ES-I3 (cell line): ENCODE measurements around the gene ZNF277.
"Not testable (repeated sequence)": the region's sequence is repeated elsewhere in the genome, so short reads cannot be mapped to it uniquely, and the experiment has no call there.

Experiments
- H3K36me3 ChIP-seq: 2 replicates; pipeline ENCODE4 v1.6.1; 2013; ENCODE audit warnings: mild to moderate bottlenecking, low read length, control low read depth, moderate library complexity; ENCODE audit not compliant: insufficient read depth
- H3K4me1 ChIP-seq: 2 replicates; pipeline ENCODE4 v1.6.1; 2013; ENCODE audit warnings: mild to moderate bottlenecking, control low read depth, low read length; ENCODE audit not compliant: insufficient read depth
- H3K9ac ChIP-seq: 2 replicates; pipeline ENCODE4 v1.6.1; 2013; ENCODE audit warnings: low read depth, mild to moderate bottlenecking, low read length, moderate library complexity
- H3K9me3 ChIP-seq: 2 replicates; pipeline ENCODE4 v1.6.1; 2013; ENCODE audit warnings: mild to moderate bottlenecking, low read length, moderate library complexity; ENCODE audit not compliant: control insufficient read depth, insufficient read depth

Gene ZNF277

DNA sequence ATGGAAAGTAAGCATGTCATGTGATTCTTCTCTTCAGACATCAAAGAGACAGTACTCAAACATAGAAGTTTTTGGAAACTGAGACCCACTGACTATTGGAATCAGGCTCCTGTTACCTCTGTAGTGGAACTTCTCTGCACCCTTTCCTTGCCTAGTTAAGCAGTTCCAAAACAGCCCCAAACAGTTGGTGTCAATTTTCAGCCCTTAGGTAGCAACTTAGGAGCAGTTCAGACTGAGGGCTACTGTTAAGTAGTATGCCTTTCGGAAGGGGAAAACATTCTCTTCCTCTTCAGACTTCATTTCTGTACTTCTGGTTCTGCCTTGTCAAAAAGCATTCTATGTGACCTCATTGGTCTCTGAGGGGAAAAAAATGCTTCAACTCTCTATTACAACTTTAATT lies 85.7 kb downstream of the ZNF277 start:
- Histone ChIP-seq H3K4me1 (no peaks in the 10 kb centered on the region), H3K9me3 (no peaks in the 10 kb centered on the region), H3K36me3 (no peaks in the 10 kb centered on the region), H3K9ac (no peak overlapping the region)

- Histone ChIP-seq H3K36me3 (no peaks in the 10 kb centered on the region), H3K9me3 (no peaks in the 10 kb centered on the region), H3K4me1 (no peaks in the 10 kb centered on the region), H3K9ac (no peak overlapping the region)
Measured at GRCh38 chr7:112293416-112293815, 86.9 kb downstream of the ZNF277 start.

DNA sequence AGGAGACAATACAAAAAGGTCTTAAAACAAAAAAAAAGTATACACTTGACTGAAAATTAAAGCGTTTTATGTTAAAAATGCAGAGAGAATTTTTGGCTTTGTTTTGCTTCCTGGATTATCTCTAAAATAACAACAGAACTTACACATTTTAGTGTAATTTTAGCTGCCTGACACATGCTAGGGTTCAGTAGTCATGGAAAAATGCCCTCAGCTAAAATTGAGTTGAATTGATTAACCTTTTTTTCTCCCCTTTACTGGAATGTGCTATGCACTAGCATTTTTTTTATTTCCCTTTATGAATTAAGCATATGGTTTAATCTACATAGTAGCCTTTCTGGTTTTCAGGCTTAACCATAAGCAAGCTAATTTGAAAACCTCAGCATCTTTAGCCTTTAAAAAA lies 89.9 kb downstream of the ZNF277 start:
- no peaks in the 10 kb centered on the region for H3K36me3 ChIP-seq
- H3K4me1 ChIP-seq: no peaks in the 10 kb centered on the region
- H3K9me3 ChIP-seq: no peaks in the 10 kb centered on the region
- H3K9ac ChIP-seq: no peak overlapping the region

GRCh38 chr7:112297681-112298080 lies 91.2 kb downstream of the ZNF277 start:
- Histone ChIP-seq H3K9ac (no peak overlapping the region), H3K9me3 (no peaks in the 10 kb centered on the region), H3K36me3 (no peaks in the 10 kb centered on the region), H3K4me1 (peaks cover 4% of the 10 kb centered on the region; the same call in 1 of the 2 replicates)

- Histone ChIP-seq H3K36me3 (no peaks in the 10 kb centered on the region), H3K9me3 (no peaks in the 10 kb centered on the region), H3K4me1 (peaks cover 4% of the 10 kb centered on the region; the same call in 1 of the 2 replicates), H3K9ac (no peak overlapping the region)
Measured at GRCh38 chr7:112298543-112299100, 92.1 kb downstream of the ZNF277 start.

DNA sequence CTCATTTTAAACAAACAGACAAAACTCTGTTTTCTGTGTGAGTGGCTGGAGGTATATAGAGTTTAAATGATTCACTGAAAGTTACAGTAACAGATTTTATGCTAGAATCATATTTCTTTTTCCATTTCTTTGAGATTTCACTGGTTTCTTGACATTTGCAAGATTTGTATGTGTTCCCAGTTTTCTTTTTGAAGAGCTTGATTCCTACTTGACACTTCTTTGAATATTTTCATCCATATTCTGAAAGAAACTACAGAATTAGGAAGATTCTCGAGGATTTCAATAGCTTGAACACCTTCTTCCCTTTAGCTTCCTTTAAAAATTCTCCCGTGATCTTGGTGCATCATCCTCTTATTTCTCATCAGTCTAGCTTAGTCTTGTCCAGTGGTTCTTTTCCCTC lies 93.6 kb downstream of the ZNF277 start:
- Histone ChIP-seq H3K9ac (no peak overlapping the region), H3K36me3 (no peaks in the 10 kb centered on the region), H3K4me1 (peaks cover 4% of the 10 kb centered on the region; the same call in 1 of the 2 replicates), H3K9me3 (no peaks in the 10 kb centered on the region)

GRCh38 chr7:112300831-112301407 lies 94.4 kb downstream of the ZNF277 start:
- H3K9ac ChIP-seq: no peak overlapping the region
- H3K9me3 ChIP-seq: no peaks in the 10 kb centered on the region
- no peaks in the 10 kb centered on the region for H3K36me3 ChIP-seq
- peaks cover 4% of the 10 kb centered on the region; the same call in 1 of the 2 replicates for H3K4me1 ChIP-seq

DNA sequence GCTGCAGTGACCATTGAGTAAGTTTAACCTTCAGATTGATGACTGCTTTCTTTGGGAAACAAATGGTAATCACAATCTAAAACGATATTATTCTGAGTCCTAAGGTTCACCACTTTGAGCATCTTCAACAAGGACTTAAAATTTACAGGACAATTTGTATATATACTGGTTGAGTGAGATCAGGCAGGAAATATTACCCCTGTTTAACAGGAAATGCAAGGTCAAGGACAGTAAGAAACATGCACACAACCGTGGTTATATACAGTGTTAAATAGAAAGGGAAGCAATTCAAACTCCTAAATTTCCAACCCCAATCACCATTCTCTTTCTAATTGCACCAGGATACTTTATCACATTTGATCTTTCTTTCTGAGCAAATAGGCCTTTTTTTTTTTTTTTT lies 96.1 kb downstream of the ZNF277 start:
- Histone ChIP-seq H3K9ac (no peak overlapping the region), H3K4me1 (peaks cover 4% of the 10 kb centered on the region; the same call in 1 of the 2 replicates), H3K36me3 (no peaks in the 10 kb centered on the region), H3K9me3 (no peaks in the 10 kb centered on the region)

- no peaks in the 10 kb centered on the region for H3K9me3 ChIP-seq
- peaks cover 4% of the 10 kb centered on the region for H3K36me3 ChIP-seq
- H3K9ac ChIP-seq: no peak overlapping the region
- peaks cover 4% of the 10 kb centered on the region; the same call in 1 of the 2 replicates for H3K4me1 ChIP-seq
Measured at GRCh38 chr7:112306903-112307302, 100.4 kb downstream of the ZNF277 start.

DNA sequence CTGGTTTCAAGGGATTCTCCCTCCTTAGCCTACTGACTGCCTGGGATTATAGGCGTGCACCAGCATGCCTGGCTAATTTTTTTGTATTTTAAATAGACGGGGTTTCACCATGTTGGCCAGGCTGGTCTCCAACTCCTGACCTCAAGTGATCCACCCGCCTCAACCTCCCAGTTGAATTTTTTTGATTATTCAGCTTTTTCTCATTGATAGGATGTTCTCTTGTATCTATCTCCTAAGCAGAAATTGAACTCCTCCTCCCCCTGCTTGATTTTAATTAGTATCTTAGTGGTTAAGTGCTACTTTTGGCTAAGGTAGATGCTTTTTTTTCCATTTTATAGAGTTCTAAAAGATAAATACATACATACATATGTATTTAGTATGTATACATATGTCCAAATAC lies 101.0 kb downstream of the ZNF277 start:
- H3K9ac ChIP-seq: no peak overlapping the region
- no peaks in the 10 kb centered on the region for H3K9me3 ChIP-seq
- H3K4me1 ChIP-seq: peaks cover 2% of the 10 kb centered on the region; the same call in 1 of the 2 replicates
- peaks cover 4% of the 10 kb centered on the region for H3K36me3 ChIP-seq

GRCh38 chr7:112308974-112309373 lies 102.5 kb downstream of the ZNF277 start:
- Histone ChIP-seq H3K4me1 (no peaks in the 10 kb centered on the region), H3K9me3 (no peaks in the 10 kb centered on the region), H3K9ac (no peak overlapping the region), H3K36me3 (peaks cover 4% of the 10 kb centered on the region)

DNA sequence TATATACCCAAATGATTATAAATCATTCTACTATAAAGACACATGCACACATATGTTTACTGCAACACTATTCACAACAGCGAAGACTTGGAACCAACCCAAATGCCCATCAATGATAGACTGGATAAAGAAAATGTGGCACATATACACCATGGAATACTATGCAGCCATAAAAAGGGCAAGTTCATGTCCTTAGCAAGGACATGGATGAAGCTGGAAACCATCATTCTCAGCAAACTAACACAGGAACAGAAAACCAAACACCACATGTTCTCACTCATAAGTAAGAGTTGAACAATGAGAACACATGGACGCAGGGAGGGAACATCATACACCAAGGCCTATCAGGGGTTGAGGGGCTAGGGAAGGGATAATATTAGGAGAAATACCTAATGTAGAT lies 110.3 kb downstream of the ZNF277 start:
- not testable (repeated sequence) for H3K36me3 ChIP-seq, H3K9ac ChIP-seq, H3K9me3 ChIP-seq, H3K4me1 ChIP-seq

- H3K36me3 ChIP-seq: no peaks in the 10 kb centered on the region; the same call in 1 of the 2 replicates
- H3K4me1 ChIP-seq: no peaks in the 10 kb centered on the region
- H3K9ac ChIP-seq: no peak overlapping the region
- no peaks in the 10 kb centered on the region; the same call in 1 of the 2 replicates for H3K9me3 ChIP-seq
Measured at GRCh38 chr7:112322070-112322469, 115.6 kb downstream of the ZNF277 start.

GRCh38 chr7:112327566-112327965 lies 121.1 kb downstream of the ZNF277 start:
- no peaks in the 10 kb centered on the region; the same call in 1 of the 2 replicates for H3K36me3 ChIP-seq
- peaks cover 13% of the 10 kb centered on the region for H3K4me1 ChIP-seq

GRCh38 chr7:112331492-112331891 lies 125.0 kb downstream of the ZNF277 start:
- no peak overlapping the region for H3K9ac ChIP-seq
- no peaks in the 10 kb centered on the region; the same call in 1 of the 2 replicates for H3K9me3 ChIP-seq
- peaks cover 13% of the 10 kb centered on the region for H3K4me1 ChIP-seq
- H3K36me3 ChIP-seq: no peaks in the 10 kb centered on the region

More at GRCh38 chr7:112327566-112327965, 121.1 kb downstream of the ZNF277 start:
- no peak overlapping the region for H3K9ac ChIP-seq
- no peaks in the 10 kb centered on the region; the same call in 1 of the 2 replicates for H3K9me3 ChIP-seq
